ENCODE data around the gene MRGPRX2. TPM values are rescaled to one million over a fixed set of nuclear protein-coding genes. Genes with fewer than 3 reads are reported as not detected.

MRGPRX2 gene
- total RNA-seq, 1 donor from 2014 or later: 0.12 TPM

GRCh38 chr11:19055905-19056304, 4.6 kb downstream of the MRGPRX2 start:
- Mint-ChIP-seq H3K27me3 (peaks cover 6% of the 10 kb centered on the region), H3K4me1 (peaks cover 10% of the 10 kb centered on the region), H3K4me3 (no peak overlapping the region), H3K9me3 (no peaks in the 10 kb centered on the region), H3K36me3 (ENCODE audit: low read depth) (no peaks in the 10 kb centered on the region), H3K27ac (no peak overlapping the region)
- peak; percentile 41 for DNase-seq
- intact Hi-C loops (cut with micrococcal nuclease): no loop called here

- peaks cover 6% of the 10 kb centered on the region for H3K27me3 Mint-ChIP-seq
- DNase-seq: no peak
- intact Hi-C loops (cut with micrococcal nuclease): no loop called here
- no peaks in the 10 kb centered on the region for H3K36me3 Mint-ChIP-seq (ENCODE audit: low read depth)
- no peak overlapping the region for H3K4me3 Mint-ChIP-seq
- no peak overlapping the region for H3K27ac Mint-ChIP-seq
- no peaks in the 10 kb centered on the region for H3K9me3 Mint-ChIP-seq
- H3K4me1 Mint-ChIP-seq: peaks cover 1% of the 10 kb centered on the region
These were observed 5.5 kb downstream of the MRGPRX2 start for GRCh38 chr11:19055016-19055415.

GRCh38 chr11:19053909-19054308, 6.6 kb downstream of the MRGPRX2 start:
- H3K36me3 Mint-ChIP-seq (ENCODE audit: low read depth): no peaks in the 10 kb centered on the region
- peaks cover 8% of the 10 kb centered on the region for H3K27me3 Mint-ChIP-seq

GRCh38 chr11:19050281-19050680, 10.2 kb downstream of the MRGPRX2 start:
- H3K4me3 Mint-ChIP-seq: no peak overlapping the region
- DNase-seq: no peak
- intact Hi-C loops (cut with micrococcal nuclease): no loop called here
- no peaks in the 10 kb centered on the region for H3K36me3 Mint-ChIP-seq (ENCODE audit: low read depth)
- no peaks in the 10 kb centered on the region for H3K4me1 Mint-ChIP-seq
- no peak overlapping the region for H3K27ac Mint-ChIP-seq
- H3K27me3 Mint-ChIP-seq: peaks cover 8% of the 10 kb centered on the region
- peaks cover 3% of the 10 kb centered on the region for H3K9me3 Mint-ChIP-seq

More at GRCh38 chr11:19053909-19054308, 6.6 kb downstream of the MRGPRX2 start:
- Mint-ChIP-seq H3K9me3 (no peaks in the 10 kb centered on the region), H3K27ac (no peak overlapping the region), H3K4me1 (no peaks in the 10 kb centered on the region), H3K4me3 (no peak overlapping the region)
- no peak for DNase-seq
- intact Hi-C loops (cut with micrococcal nuclease): no loop called here

DNA sequence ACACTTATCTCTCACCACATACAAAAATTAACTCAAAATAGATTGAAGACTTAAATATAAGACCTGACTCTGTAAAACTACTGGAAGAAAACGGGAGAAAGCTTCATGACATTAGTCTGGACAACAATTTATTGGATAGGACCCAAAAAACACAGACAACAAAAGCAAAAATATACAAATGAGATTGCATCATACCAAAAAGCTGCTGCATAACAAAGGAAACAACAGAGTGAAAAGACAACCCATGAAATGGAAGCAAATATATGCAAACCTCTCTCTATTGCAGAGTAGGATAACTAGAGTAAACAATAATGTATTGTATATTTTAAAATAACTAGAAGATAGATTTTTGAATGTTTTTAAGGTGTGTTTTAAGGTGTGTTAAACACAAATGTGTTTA, 11.2 kb downstream of the MRGPRX2 start:
- Mint-ChIP-seq H3K4me1 (no peaks in the 10 kb centered on the region), H3K36me3 (ENCODE audit: low read depth) (no peaks in the 10 kb centered on the region), H3K27ac (no peak overlapping the region), H3K9me3 (peaks cover 3% of the 10 kb centered on the region), H3K4me3 (no peak overlapping the region), H3K27me3 (peaks cover 16% of the 10 kb centered on the region)
- no peak for DNase-seq
- intact Hi-C loops (cut with micrococcal nuclease): no loop called here

GRCh38 chr11:19040051-19040450, 20.5 kb downstream of the MRGPRX2 start:
- H3K27ac Mint-ChIP-seq: no peak overlapping the region
- no peaks in the 10 kb centered on the region for H3K36me3 Mint-ChIP-seq (ENCODE audit: low read depth)
- H3K9me3 Mint-ChIP-seq: peaks cover 18% of the 10 kb centered on the region
- intact Hi-C loops (cut with micrococcal nuclease): no loop called here
- H3K27me3 Mint-ChIP-seq: peaks cover 24% of the 10 kb centered on the region
- no peak for DNase-seq
- no peaks in the 10 kb centered on the region for H3K4me1 Mint-ChIP-seq
- no peak overlapping the region for H3K4me3 Mint-ChIP-seq

DNA sequence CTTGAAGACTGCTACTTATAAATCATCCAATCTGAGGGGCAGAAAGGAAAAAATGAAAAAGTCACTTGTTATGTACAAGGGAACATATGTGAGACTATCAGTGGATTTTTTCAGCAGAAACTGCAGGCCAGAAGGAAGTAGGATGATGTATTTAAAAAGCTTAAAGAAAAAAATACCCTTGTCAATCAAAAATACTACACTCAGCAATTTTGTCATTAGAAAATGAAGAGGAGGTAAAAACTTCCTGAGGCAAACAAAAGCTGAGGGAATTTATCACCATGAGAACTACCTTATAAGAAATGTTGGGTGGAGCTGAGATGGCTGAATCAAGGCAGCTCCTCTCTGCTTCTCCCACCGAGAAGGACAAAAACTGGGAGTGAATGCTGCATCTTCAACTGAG, 21.1 kb downstream of the MRGPRX2 start:
- Mint-ChIP-seq H3K36me3 (ENCODE audit: low read depth) (no peaks in the 10 kb centered on the region), H3K27ac (no peak overlapping the region), H3K4me1 (no peaks in the 10 kb centered on the region), H3K9me3 (peaks cover 18% of the 10 kb centered on the region), H3K4me3 (no peak overlapping the region), H3K27me3 (peaks cover 18% of the 10 kb centered on the region)
- intact Hi-C loops (cut with micrococcal nuclease): no loop called here
- peak; percentile 35 for DNase-seq

DNA sequence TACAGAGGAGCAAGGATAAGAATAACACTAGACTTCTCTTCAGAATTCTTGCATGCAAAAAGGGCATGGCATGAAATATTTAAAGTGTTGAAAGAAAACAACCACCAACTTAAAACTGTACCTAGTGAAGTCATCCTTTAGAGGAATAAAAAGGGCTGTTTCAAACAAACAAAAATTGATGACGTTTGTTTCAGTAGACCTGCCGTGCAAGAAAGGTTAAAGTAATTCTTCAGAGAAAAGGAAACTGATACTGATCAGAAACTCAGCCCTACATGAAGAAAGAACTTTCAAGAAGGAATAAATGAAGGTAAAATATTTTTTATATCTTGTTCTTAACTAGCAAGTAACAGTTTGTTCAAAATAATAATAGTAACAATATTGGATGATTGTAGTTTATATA, 27.5 kb downstream of the MRGPRX2 start:
- no peaks in the 10 kb centered on the region for H3K36me3 Mint-ChIP-seq (ENCODE audit: low read depth)
- H3K4me3 Mint-ChIP-seq: no peak overlapping the region
- no peak for DNase-seq
- H3K4me1 Mint-ChIP-seq: peaks cover 6% of the 10 kb centered on the region
- H3K27ac Mint-ChIP-seq: no peak overlapping the region
- peaks cover under 1% of the 10 kb centered on the region for H3K9me3 Mint-ChIP-seq
- peaks cover 4% of the 10 kb centered on the region for H3K27me3 Mint-ChIP-seq
- intact Hi-C loops (cut with micrococcal nuclease): no loop called here

DNA sequence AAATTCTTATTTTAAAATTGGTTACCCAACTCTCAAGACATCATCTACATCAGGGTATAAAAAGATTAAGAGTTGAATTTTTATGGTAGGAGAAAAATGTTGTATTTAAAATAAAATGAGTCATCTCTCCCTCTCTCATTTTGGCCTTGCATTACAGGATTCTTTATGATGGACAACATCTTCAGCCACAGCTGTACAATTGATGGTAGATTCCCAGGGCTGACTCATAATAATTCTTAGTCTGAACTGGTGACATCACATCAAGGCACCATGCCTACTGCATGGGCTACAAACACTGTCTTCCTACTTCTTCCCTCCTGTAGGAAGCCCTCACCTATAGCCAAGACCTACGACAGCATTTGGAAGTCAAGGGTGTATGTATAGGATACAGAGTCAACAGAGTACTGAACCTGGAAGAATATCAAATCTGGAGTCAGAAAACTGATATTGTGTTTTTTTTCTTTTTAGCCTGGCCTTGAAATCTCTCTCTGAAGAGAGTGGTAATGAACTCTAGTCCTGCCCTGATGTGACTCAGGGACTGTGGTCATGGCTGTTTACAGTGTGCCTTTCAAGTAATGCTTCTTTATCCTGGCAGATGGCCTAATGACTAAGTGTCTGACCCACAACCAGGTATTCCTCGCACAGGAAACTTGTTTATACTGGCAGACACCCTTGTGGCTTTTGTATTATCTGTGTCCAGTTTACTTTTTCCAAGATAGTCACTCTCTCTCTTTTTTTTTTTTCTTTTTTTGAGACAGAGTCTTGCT, 32.5 kb downstream of the MRGPRX2 start:
- Mint-ChIP-seq H3K36me3 (ENCODE audit: low read depth) (no peaks in the 10 kb centered on the region), H3K27me3 (peaks cover 1% of the 10 kb centered on the region), H3K4me3 (no peak overlapping the region), H3K4me1 (peaks cover 18% of the 10 kb centered on the region), H3K27ac (peak overlapping the region; percentile 64), H3K9me3 (peaks cover 3% of the 10 kb centered on the region)
- intact Hi-C loops (cut with micrococcal nuclease): loop anchor here (2.0 kb wide), 1 partner anchor 33 kb away; the partner anchor contains the start of gene MRGPRX2
- no peak for DNase-seq

GRCh38 chr11:19026862-19027261, 33.7 kb downstream of the MRGPRX2 start:
- Mint-ChIP-seq H3K9me3 (peaks cover 3% of the 10 kb centered on the region), H3K36me3 (ENCODE audit: low read depth) (no peaks in the 10 kb centered on the region), H3K4me3 (no peak overlapping the region), H3K27me3 (peaks cover 3% of the 10 kb centered on the region), H3K4me1 (peaks cover 14% of the 10 kb centered on the region), H3K27ac (no peak overlapping the region)
- no peak for DNase-seq
- intact Hi-C loops (cut with micrococcal nuclease): loop anchor here (2.0 kb wide), 1 partner anchor 34 kb away; the partner anchor contains the start of gene MRGPRX2

DNA sequence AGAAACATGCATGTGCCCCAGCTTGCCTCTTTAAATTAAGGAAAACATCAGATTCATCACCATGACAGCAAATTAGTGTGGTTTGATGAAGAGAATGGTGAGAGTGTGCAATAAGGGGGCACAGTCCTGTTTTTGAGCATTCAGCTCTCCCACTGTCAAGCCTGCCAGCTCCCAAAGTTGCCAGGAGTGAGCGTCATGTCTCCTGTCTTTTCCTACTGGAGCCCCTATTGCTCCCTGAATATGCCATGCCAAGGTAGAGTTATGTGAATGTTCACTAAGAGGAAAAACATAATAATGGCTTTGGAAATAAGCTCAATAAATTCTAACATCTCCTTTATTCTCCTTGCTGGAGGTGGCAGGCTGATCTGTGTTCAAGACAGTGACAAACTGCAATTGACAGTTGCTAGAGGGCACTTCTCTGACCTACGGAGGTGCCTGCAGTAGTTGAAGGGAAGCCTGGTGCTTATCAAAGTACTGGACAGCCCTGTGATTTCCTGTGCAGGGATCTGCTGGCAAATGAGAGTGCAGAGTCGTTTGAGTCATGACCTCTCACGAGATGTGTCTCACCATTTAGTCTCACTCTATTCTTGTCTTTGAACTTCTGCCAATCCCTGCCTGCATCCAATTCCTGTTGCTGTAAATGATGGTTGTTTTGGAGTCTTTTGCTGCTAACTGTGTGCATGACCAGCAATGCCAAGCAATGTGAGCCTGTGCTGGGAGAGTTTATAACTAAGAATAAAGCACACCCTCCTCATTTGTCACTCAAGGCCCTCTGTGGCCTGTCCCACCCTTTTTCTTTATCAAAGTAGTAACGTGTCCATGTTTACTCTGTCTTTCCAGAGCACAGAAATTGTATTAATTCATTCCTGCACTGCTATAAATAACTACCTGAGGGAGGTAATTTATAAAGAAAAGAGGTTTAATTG, 34.8 kb downstream of the MRGPRX2 start:
- H3K9me3 Mint-ChIP-seq: peaks cover 3% of the 10 kb centered on the region
- intact Hi-C loops (cut with micrococcal nuclease): loop anchor here (2.0 kb wide), 1 partner anchor 35 kb away; the partner anchor contains the start of gene MRGPRX2
- H3K4me3 Mint-ChIP-seq: no peak overlapping the region
- H3K36me3 Mint-ChIP-seq (ENCODE audit: low read depth): no peaks in the 10 kb centered on the region
- peaks cover 13% of the 10 kb centered on the region for H3K4me1 Mint-ChIP-seq
- DNase-seq: no peak
- H3K27me3 Mint-ChIP-seq: peaks cover 3% of the 10 kb centered on the region
- no peak overlapping the region for H3K27ac Mint-ChIP-seq

DNA sequence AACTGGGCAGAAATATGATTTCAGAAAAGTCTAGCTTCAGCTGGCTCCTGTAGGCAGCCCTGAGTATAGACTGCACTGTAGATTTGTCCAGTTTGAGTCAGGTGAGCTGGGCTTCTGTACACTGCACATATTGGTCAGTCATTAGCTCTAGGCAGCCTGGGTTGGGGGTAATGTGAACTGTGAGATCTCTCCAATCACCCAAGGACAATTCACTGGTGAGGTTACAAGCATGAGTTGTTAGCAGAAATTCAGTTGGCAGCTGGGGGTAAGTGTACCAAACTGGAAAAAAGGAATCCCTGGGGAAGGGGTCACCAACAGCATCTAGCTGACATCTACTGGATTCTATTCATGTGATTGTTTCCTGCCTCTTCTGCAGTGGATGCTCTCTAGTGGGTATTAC, 39.7 kb downstream of the MRGPRX2 start:
- DNase-seq: no peak
- no peaks in the 10 kb centered on the region for H3K9me3 Mint-ChIP-seq
- H3K4me3 Mint-ChIP-seq: no peak overlapping the region
- H3K27me3 Mint-ChIP-seq: peaks cover 5% of the 10 kb centered on the region
- no peak overlapping the region for H3K27ac Mint-ChIP-seq
- intact Hi-C loops (cut with micrococcal nuclease): no loop called here
- peaks cover 7% of the 10 kb centered on the region for H3K4me1 Mint-ChIP-seq
- H3K36me3 Mint-ChIP-seq (ENCODE audit: low read depth): no peaks in the 10 kb centered on the region

DNA sequence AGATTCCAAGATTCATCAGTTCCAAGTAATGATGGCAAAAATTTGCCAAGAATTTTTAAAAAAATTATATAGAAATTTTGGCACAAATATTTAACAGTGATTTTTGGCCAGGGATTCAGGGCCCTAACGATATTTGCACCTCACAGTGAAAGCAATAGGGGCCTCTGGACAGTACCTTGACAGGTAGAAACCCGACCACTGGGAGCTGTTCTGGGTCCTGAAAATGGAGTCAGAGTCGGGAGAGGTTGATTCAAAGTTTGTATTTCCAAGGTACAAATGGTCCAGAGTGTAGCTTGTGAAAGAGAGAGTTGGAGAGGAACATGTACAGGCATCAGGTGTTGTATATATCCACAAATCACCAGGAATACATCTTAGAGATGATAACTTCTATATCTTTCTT, 41.6 kb downstream of the MRGPRX2 start:
- no peak overlapping the region for H3K27ac Mint-ChIP-seq
- no peak overlapping the region for H3K4me3 Mint-ChIP-seq
- DNase-seq: no peak
- no peaks in the 10 kb centered on the region for H3K9me3 Mint-ChIP-seq
- no peaks in the 10 kb centered on the region for H3K36me3 Mint-ChIP-seq (ENCODE audit: low read depth)
- peaks cover 6% of the 10 kb centered on the region for H3K27me3 Mint-ChIP-seq
- H3K4me1 Mint-ChIP-seq: no peaks in the 10 kb centered on the region
- intact Hi-C loops (cut with micrococcal nuclease): no loop called here
